Activated CD8-positive, alpha-beta T cell treated with anti-CD3 and anti-CD28 coated beads for 36 hours (primary cell): ENCODE data around the gene ASCL5. TPM values are rescaled to one million over a fixed set of nuclear protein-coding genes. Genes with fewer than 3 reads are reported as not detected.

ENCODE experiments used
- ATAC-seq: fragments of 200-7000 bp; cut with Tn5 transposase; one replicate; pipeline ENCODE4 v1.10.0; 2021; ENCODE audit warnings: mild to moderate bottlenecking, moderate library complexity
- CTCF ChIA-PET: fragments of 350-600 bp; sonication (Branson Sonifier 250); formaldehyde crosslinking; loops from one replicate; lab custom pipeline; 2021; ENCODE audit warnings: antibody characterized with exemption; lab: Charles Lee
- POLR2A ChIA-PET: fragments of 350-600 bp; sonication (Branson Sonifier 250); formaldehyde crosslinking; loops from one replicate; lab custom pipeline; 2021; ENCODE audit warnings: antibody characterized with exemption; lab: Charles Lee
- DNase-seq: peaks from one replicate; pipeline ENCODE4 v3.0.0-alpha.2; 2020
- H3K27ac Mint-ChIP-seq: one replicate; pipeline ENCODE4 v1.8.0; 2021; ENCODE audit warnings: mild to moderate bottlenecking, mixed read lengths
- H3K27me3 Mint-ChIP-seq: one replicate; pipeline ENCODE4 v1.8.0; 2021; ENCODE audit warnings: mixed read lengths
- H3K36me3 Mint-ChIP-seq: one replicate; pipeline ENCODE4 v1.8.0; 2021; ENCODE audit warnings: low read depth, mixed read lengths
- H3K4me1 Mint-ChIP-seq: one replicate; pipeline ENCODE4 v1.8.0; 2021; ENCODE audit warnings: low read depth, mixed read lengths
- H3K4me3 Mint-ChIP-seq: one replicate; pipeline ENCODE4 v1.8.0; 2021; ENCODE audit warnings: mild to moderate bottlenecking, moderate library complexity, mixed read lengths
- H3K9me3 Mint-ChIP-seq: one replicate; pipeline ENCODE4 v1.8.0; 2021; ENCODE audit warnings: mixed read lengths
- intact Hi-C: fragments of 100-400 bp; cut with micrococcal nuclease; formaldehyde crosslinking; loops from one replicate; pipeline ENCODE4 v1.10.0; 2022
- total RNA-seq, 2 experiments: library from RNA; stranded (reverse); gene quantifications; one replicate each; pipeline ENCODE4 v1.2.3, GENCODE V29; 2021
- TF ChIP-seq, protein P1 (sequence below): fragments of 200-600 bp; IDR thresholded peaks from one replicate; pipeline ENCODE4 v1.8.0; 2022; ENCODE audit warnings: antibody characterized with exemption, mild to moderate bottlenecking

Gene ASCL5
- total RNA-seq, 2 experiments from 2014 or later = 0.29 to 0.36 TPM

DNA sequence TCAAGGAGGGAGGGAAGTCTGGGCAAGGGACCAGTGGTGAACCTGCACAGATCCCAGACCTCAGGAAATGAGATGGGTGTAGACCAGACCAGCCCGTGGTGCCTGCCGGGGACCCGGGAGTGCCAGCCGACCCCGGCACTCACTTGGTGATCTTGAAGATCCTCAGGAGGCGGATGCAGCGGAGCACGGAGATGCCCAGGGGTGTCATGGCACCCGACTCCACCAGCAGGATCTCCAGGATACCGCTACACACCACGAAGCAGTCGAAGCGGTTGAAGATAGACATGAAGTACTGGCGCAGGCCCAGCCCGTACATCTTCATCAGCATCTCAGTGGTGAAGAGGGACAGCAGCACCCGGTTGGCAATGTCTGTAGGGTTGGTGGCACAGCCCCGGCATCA is 49.2 kb downstream of the ASCL5 start:
- TF ChIP-seq, protein P1, sequence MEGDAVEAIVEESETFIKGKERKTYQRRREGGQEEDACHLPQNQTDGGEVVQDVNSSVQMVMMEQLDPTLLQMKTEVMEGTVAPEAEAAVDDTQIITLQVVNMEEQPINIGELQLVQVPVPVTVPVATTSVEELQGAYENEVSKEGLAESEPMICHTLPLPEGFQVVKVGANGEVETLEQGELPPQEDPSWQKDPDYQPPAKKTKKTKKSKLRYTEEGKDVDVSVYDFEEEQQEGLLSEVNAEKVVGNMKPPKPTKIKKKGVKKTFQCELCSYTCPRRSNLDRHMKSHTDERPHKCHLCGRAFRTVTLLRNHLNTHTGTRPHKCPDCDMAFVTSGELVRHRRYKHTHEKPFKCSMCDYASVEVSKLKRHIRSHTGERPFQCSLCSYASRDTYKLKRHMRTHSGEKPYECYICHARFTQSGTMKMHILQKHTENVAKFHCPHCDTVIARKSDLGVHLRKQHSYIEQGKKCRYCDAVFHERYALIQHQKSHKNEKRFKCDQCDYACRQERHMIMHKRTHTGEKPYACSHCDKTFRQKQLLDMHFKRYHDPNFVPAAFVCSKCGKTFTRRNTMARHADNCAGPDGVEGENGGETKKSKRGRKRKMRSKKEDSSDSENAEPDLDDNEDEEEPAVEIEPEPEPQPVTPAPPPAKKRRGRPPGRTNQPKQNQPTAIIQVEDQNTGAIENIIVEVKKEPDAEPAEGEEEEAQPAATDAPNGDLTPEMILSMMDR = no peak
- H3K9me3 Mint-ChIP-seq = no peaks in the 10 kb centered on the region
- intact Hi-C loops = no loop called here
- H3K27me3 Mint-ChIP-seq = no peaks in the 10 kb centered on the region
- ATAC-seq (no peak), DNase-seq (no peak)
- no peak overlapping the region for H3K27ac Mint-ChIP-seq
- POLR2A ChIA-PET = no interaction called here
- CTCF ChIA-PET = interaction anchor here (1.0 to 3.1 kb wide), 3 partner anchors 9 to 98 kb away, joined by 3 to 13 read pairs (median 4); no protein-coding TSS in a partner anchor
- no peak overlapping the region for H3K4me3 Mint-ChIP-seq
- H3K4me1 Mint-ChIP-seq = no peaks in the 10 kb centered on the region
- H3K36me3 Mint-ChIP-seq = no peaks in the 10 kb centered on the region

DNA sequence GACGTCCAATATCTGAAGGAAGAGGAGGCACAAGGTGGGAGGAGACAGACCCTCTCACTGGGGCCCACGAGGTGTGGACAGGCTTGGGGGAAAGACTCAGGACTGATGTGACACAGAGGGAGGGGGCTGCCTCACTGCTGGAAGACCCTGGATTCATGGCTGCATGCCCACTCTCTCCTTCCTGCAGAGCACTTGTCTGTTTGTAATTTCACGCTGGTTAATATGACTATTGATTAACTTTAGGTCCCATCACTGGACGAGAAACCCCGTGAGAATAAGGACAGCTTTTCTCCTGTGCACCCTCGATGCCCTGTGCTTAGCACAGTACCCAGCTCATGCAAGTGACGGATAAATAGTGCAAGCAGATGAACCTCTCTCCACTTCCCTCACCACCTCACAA is 49.9 kb downstream of the ASCL5 start:
- H3K27ac Mint-ChIP-seq = no peak overlapping the region
- CTCF ChIA-PET = interaction anchor here (1.0 to 1.1 kb wide), 2 partner anchors 10 to 37 kb away, joined by 3 to 4 read pairs; no protein-coding TSS in a partner anchor
- no peaks in the 10 kb centered on the region for H3K36me3 Mint-ChIP-seq
- H3K4me1 Mint-ChIP-seq = no peaks in the 10 kb centered on the region
- no peak overlapping the region for H3K4me3 Mint-ChIP-seq
- H3K27me3 Mint-ChIP-seq = no peaks in the 10 kb centered on the region
- intact Hi-C loops = no loop called here
- no peaks in the 10 kb centered on the region for H3K9me3 Mint-ChIP-seq
- TF ChIP-seq, protein P1 = no peak
- DNase-seq (no peak), ATAC-seq (no peak)
- POLR2A ChIA-PET = interaction anchor here (0.6 kb wide), 1 partner anchor 399 kb away, joined by 3 read pairs; no protein-coding TSS in a partner anchor

GRCh38 chr1:201076092-201076491 is 50.9 kb downstream of the ASCL5 start:
- TF ChIP-seq, protein P1 = no peak
- ChIA-PET POLR2A (interaction anchor here (0.8 kb wide), 1 partner anchor 47 kb away, joined by 3 read pairs; no protein-coding TSS in a partner anchor), CTCF (no interaction called here)
- H3K9me3 Mint-ChIP-seq = no peaks in the 10 kb centered on the region
- DNase-seq = no peak
- H3K27ac Mint-ChIP-seq = no peak overlapping the region
- H3K4me3 Mint-ChIP-seq = no peak overlapping the region
- H3K36me3 Mint-ChIP-seq = no peaks in the 10 kb centered on the region
- H3K27me3 Mint-ChIP-seq = no peaks in the 10 kb centered on the region
- no peak for ATAC-seq
- H3K4me1 Mint-ChIP-seq = no peaks in the 10 kb centered on the region
- intact Hi-C loops = no loop called here

DNA sequence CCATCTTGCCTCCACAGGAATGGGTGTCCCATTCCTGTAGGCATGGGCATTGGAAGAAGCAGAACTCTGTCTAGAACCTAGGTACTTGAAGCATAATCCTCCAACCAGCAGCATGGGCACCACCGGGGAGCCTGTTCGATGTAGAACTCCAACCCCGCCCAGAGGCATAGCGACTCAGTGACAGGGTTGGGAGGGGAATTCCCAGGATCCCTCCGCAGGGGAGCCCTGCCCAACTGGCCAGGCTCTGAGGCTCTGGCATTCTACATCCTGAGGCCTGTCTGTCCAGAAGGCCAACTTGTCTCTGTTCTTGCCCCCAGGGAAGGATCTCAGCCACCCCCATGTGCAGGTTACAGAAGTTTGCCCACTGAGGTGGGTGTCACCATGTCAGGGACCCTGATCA is 53.0 kb downstream of the ASCL5 start:
- intact Hi-C loops = no loop called here
- TF ChIP-seq, protein P1 = no peak
- no peak overlapping the region for H3K4me3 Mint-ChIP-seq
- no peaks in the 10 kb centered on the region for H3K36me3 Mint-ChIP-seq
- POLR2A ChIA-PET = no interaction called here
- H3K27ac Mint-ChIP-seq = no peak overlapping the region
- DNase-seq = no peak
- H3K4me1 Mint-ChIP-seq = no peaks in the 10 kb centered on the region
- H3K9me3 Mint-ChIP-seq = no peaks in the 10 kb centered on the region
- no peaks in the 10 kb centered on the region for H3K27me3 Mint-ChIP-seq
- no peak for ATAC-seq
- CTCF ChIA-PET = no interaction called here

DNA sequence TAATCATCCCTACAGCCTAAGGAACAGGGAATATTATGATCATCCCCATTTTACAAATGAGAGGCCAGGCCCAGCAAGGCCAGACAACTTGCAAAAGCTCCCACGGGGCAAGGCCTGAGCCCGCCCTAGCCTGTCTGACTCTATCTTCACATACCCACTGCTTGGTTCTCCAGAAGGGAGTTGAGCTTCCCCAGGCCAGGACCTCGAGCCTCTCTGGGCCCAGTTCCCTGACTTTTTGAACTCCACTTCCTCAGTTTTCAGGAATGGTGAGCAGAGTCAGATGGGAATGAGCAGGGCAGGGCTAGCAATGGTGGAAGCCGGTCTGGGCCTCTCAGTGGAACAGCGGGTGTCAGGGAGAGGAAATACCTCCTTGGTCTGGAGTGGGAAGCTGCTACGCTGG is 54.1 kb downstream of the ASCL5 start:
- TF ChIP-seq, protein P1 = no peak

More for the DNA sequence above, 54.1 kb downstream of the ASCL5 start:
- Mint-ChIP-seq H3K4me3 (no peak overlapping the region), H3K27me3 (no peaks in the 10 kb centered on the region), H3K27ac (no peak overlapping the region), H3K4me1 (no peaks in the 10 kb centered on the region), H3K36me3 (no peaks in the 10 kb centered on the region), H3K9me3 (no peaks in the 10 kb centered on the region)
- ATAC-seq (no peak), DNase-seq (no peak)
- ChIA-PET POLR2A (interaction anchor here (0.7 kb wide), 1 partner anchor 8 kb away, joined by 3 read pairs; no protein-coding TSS in a partner anchor), CTCF (interaction anchor here (1.0 to 2.3 kb wide), 3 partner anchors 12 to 94 kb away, joined by 3 to 8 read pairs (median 3); no protein-coding TSS in a partner anchor)
- intact Hi-C loops = no loop called here
